GM08714 (cell line): ENCODE measurements around the gene RAB1A.

ENCODE experiments used
- H3K4me3 ChIP-seq: fragments of 200-500 bp; sonication (Bioruptor generic); 2 replicates; pipeline ENCODE4 v1.5.1; 2014; ENCODE audit warnings: mild to moderate bottlenecking, low read length, inconsistent platforms
- ZNF274 ChIP-seq: IDR thresholded peaks from 2 replicates; pipeline ENCODE4 v1.6.1; 2012; ENCODE audit warnings: mild to moderate bottlenecking, low read depth, low read length

The RAB1A gene

GRCh38 chr2:65081232-65081685 is 48.6 kb downstream of the RAB1A start:
- TF ChIP-seq ZNF274, result no peak

GRCh38 chr2:65079017-65079416 is 50.9 kb downstream of the RAB1A start:
- no peak overlapping the region for H3K4me3 ChIP-seq
- TF ChIP-seq ZNF274, result no peak

More at GRCh38 chr2:65081232-65081685, 48.6 kb downstream of the RAB1A start:
- no peak overlapping the region for H3K4me3 ChIP-seq

GRCh38 chr2:65077898-65078297 is 52.0 kb downstream of the RAB1A start:
- H3K4me3 ChIP-seq, result no peak overlapping the region
- no peak for TF ChIP-seq ZNF274

- TF ChIP-seq ZNF274, result no peak
- no peak overlapping the region for H3K4me3 ChIP-seq
Observed at GRCh38 chr2:65076345-65076710, 53.6 kb downstream of the RAB1A start.

GRCh38 chr2:65075605-65076344 is 54.1 kb downstream of the RAB1A start:
- no peak overlapping the region for H3K4me3 ChIP-seq
- no peak for TF ChIP-seq ZNF274

GRCh38 chr2:65075176-65075575 is 54.7 kb downstream of the RAB1A start:
- no peak for TF ChIP-seq ZNF274
- H3K4me3 ChIP-seq, result no peak overlapping the region

- no peak for TF ChIP-seq ZNF274
- no peak overlapping the region for H3K4me3 ChIP-seq
Observed at GRCh38 chr2:65073879-65074565, 55.9 kb downstream of the RAB1A start.

- H3K4me3 ChIP-seq, result no peak overlapping the region
- no peak for TF ChIP-seq ZNF274
Observed at GRCh38 chr2:65072181-65072970, 57.5 kb downstream of the RAB1A start.

GRCh38 chr2:65071499-65072180 is 58.3 kb downstream of the RAB1A start:
- no peak overlapping the region for H3K4me3 ChIP-seq
- TF ChIP-seq ZNF274, result no peak

GRCh38 chr2:65070856-65071255 is 59.0 kb downstream of the RAB1A start:
- H3K4me3 ChIP-seq, result no peak overlapping the region

GRCh38 chr2:65070172-65070830 is 59.6 kb downstream of the RAB1A start:
- no peak overlapping the region for H3K4me3 ChIP-seq
- no peak for TF ChIP-seq ZNF274

More at GRCh38 chr2:65070856-65071255, 59.0 kb downstream of the RAB1A start:
- no peak for TF ChIP-seq ZNF274

- no peak overlapping the region for H3K4me3 ChIP-seq
- no peak for TF ChIP-seq ZNF274
Observed at GRCh38 chr2:65069439-65069824, 60.5 kb downstream of the RAB1A start.

GRCh38 chr2:65067806-65068553 is 61.9 kb downstream of the RAB1A start:
- TF ChIP-seq ZNF274, result no peak
- H3K4me3 ChIP-seq, result no peak overlapping the region
